Ramos (cell line): ENCODE data around the gene UBLCP1.
"Not testable (repeated sequence)": the region's sequence is repeated elsewhere in the genome, so short reads cannot be mapped to it uniquely, and the experiment has no call there.

Experiments used
- in situ Hi-C: fragments of 300-500 bp; cut with MboI; formaldehyde crosslinking; loops from one replicate; pipeline ENCODE4 v1.14.3; 2022; ENCODE audit warnings: low sequenced_read_pairs; ENCODE audit not compliant: unreplicated experiment

The UBLCP1 gene

GRCh38 chr5:159244890-159245289 lies 18.2 kb upstream of the UBLCP1 start:
- in situ Hi-C loops: no loop called here

GRCh38 chr5:159249158-159249557 lies 13.9 kb upstream of the UBLCP1 start:
- in situ Hi-C loops: no loop called here

- in situ Hi-C loops: no loop called here
Measured at GRCh38 chr5:159252195-159252594, 10.9 kb upstream of the UBLCP1 start.

- in situ Hi-C loops: no loop called here
Measured at GRCh38 chr5:159257007-159257406, 6.1 kb upstream of the UBLCP1 start.

GRCh38 chr5:159257629-159258283 lies 5.3 kb upstream of the UBLCP1 start:
- in situ Hi-C loops: no loop called here

- in situ Hi-C loops: no loop called here
Measured at GRCh38 chr5:159258361-159258760, 4.7 kb upstream of the UBLCP1 start.

GRCh38 chr5:159260212-159260611 lies 2.9 kb upstream of the UBLCP1 start:
- in situ Hi-C loops: not testable (repeated sequence)

- in situ Hi-C loops: no loop called here
Measured at GRCh38 chr5:159262472-159262858, 625 bp upstream of the UBLCP1 start.

- in situ Hi-C loops: no loop called here
Measured at GRCh38 chr5:159263569-159263905, 447 bp downstream of the UBLCP1 start.

- in situ Hi-C loops: not testable (repeated sequence)
Measured at GRCh38 chr5:159266764-159267163, 3.7 kb downstream of the UBLCP1 start.

- in situ Hi-C loops: no loop called here
Measured at GRCh38 chr5:159269723-159270122, 6.6 kb downstream of the UBLCP1 start.

GRCh38 chr5:159273923-159274322 lies 10.8 kb downstream of the UBLCP1 start:
- in situ Hi-C loops: no loop called here

- in situ Hi-C loops: no loop called here
Measured at GRCh38 chr5:159274676-159275075, 11.6 kb downstream of the UBLCP1 start.

- in situ Hi-C loops: no loop called here
Measured at GRCh38 chr5:159286420-159287035, 23.4 kb downstream of the UBLCP1 start.

- in situ Hi-C loops: no loop called here
Measured at GRCh38 chr5:159290741-159291140, 27.7 kb downstream of the UBLCP1 start.

GRCh38 chr5:159294921-159295320 lies 31.8 kb downstream of the UBLCP1 start:
- in situ Hi-C loops: no loop called here

- in situ Hi-C loops: not testable (repeated sequence)
Measured at GRCh38 chr5:159297300-159297699, 34.2 kb downstream of the UBLCP1 start.

- in situ Hi-C loops: no loop called here
Measured at GRCh38 chr5:159301466-159301865, 38.4 kb downstream of the UBLCP1 start.

- in situ Hi-C loops: not testable (repeated sequence)
Measured at GRCh38 chr5:159301929-159302860, 39.1 kb downstream of the UBLCP1 start.

- in situ Hi-C loops: no loop called here
Measured at GRCh38 chr5:159303286-159303685, 40.2 kb downstream of the UBLCP1 start.

- in situ Hi-C loops: no loop called here
Measured at GRCh38 chr5:159304961-159305595, 42.0 kb downstream of the UBLCP1 start.
